ENCODE measurements around the gene MT1HL1. TPM values are rescaled to one million over a fixed set of nuclear protein-coding genes. Genes with fewer than 3 reads are reported as not detected.

The MT1HL1 gene
- total RNA-seq, 4 donors from 2014 or later, result not detected

GRCh38 chr1:237003516-237003915 is 725 bp downstream of the MT1HL1 start:
- Histone ChIP-seq H3K4me3 (no peak overlapping the region), H3K9me3 (no peaks in the 10 kb centered on the region), H3K36me3 (no peaks in the 10 kb centered on the region), H3K27ac (no peak overlapping the region), H3K27me3 (no peaks in the 10 kb centered on the region), H3K4me1 (no peaks in the 10 kb centered on the region)
- no peak for DNase-seq (ENCODE audit: low spot score in 2 of 2)
- no peak for TF ChIP-seq POLR2A (IDR thresholded peaks at IDR 0.05)
- no peak for TF ChIP-seq POLR2AphosphoS5 (IDR thresholded peaks at IDR 0.05)
- TF ChIP-seq CTCF (IDR thresholded peaks at IDR 0.05), result no peak
- TF ChIP-seq EP300 (IDR thresholded peaks at IDR 0.05), result no peak
- 75% methylated on average over 8 of the region's 8 CpGs for WGBS

DNA sequence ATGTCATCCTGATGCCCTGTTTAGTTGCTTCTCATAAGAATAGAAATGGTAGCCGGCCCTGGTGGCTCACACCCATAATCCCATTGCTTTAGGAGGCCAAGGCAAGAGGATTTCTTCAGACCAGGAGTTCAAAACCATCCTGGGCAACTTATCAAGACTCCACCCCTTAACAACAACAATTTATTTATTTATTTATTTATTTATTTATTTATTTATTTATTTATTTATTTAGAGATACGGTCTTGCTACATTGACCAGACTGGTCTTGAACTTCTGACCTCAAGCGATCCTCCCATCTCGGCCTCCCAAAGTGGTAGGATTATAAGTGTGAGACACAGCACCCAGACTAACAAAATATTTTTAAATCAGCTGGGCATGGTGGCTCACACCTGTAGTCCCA is 4.0 kb downstream of the MT1HL1 start:
- 89% methylated on average over 4 of the region's 4 CpGs for WGBS

DNA sequence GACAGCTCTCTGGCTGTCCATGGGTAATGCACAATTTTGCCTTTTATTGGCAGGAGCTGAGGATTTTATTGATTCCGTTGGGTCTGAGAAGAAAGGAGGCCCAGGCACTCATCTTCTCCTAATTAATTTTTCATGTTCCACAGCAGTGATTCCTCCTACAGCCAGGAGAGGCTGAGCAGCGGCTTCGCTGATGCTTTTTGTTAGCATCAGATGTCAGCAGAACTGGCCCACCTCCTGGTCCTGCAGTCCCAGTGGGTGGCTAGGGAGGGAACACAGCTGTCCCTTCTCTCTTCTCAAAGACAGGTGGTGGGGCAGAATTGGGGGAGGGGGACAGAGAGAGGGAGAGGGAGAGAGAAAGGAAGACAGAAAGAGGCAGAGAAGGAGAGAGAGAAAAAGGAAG is 5.7 kb downstream of the MT1HL1 start:
- Histone ChIP-seq H3K27me3 (no peaks in the 10 kb centered on the region), H3K4me3 (no peak overlapping the region), H3K27ac (no peak overlapping the region), H3K9me3 (no peaks in the 10 kb centered on the region), H3K36me3 (no peaks in the 10 kb centered on the region), H3K4me1 (no peaks in the 10 kb centered on the region)
- 46% methylated on average over 3 of the region's 3 CpGs for WGBS
- TF ChIP-seq EP300 (IDR thresholded peaks at IDR 0.05), result no peak
- no peak for TF ChIP-seq POLR2A (IDR thresholded peaks at IDR 0.05)
- TF ChIP-seq POLR2AphosphoS5 (IDR thresholded peaks at IDR 0.05), result no peak
- TF ChIP-seq CTCF (IDR thresholded peaks at IDR 0.05), result no peak
- DNase-seq (ENCODE audit: low spot score in 2 of 2), result no peak

More for the DNA sequence above, 4.0 kb downstream of the MT1HL1 start:
- H3K4me1 ChIP-seq, result no peaks in the 10 kb centered on the region
- no peak overlapping the region for H3K27ac ChIP-seq
- H3K9me3 ChIP-seq, result no peaks in the 10 kb centered on the region
- H3K4me3 ChIP-seq, result no peak overlapping the region
- no peaks in the 10 kb centered on the region for H3K27me3 ChIP-seq
- DNase-seq (ENCODE audit: low spot score in 2 of 2), result no peak
- TF ChIP-seq EP300 (IDR thresholded peaks at IDR 0.05) (no peak), POLR2A (IDR thresholded peaks at IDR 0.05) (no peak), POLR2AphosphoS5 (IDR thresholded peaks at IDR 0.05) (no peak), CTCF (IDR thresholded peaks at IDR 0.05) (no peak)
- no peaks in the 10 kb centered on the region for H3K36me3 ChIP-seq

GRCh38 chr1:236997882-236998281 is 6.4 kb downstream of the MT1HL1 start:
- H3K4me3 ChIP-seq, result no peak overlapping the region
- DNase-seq (ENCODE audit: low spot score in 2 of 2), result no peak
- 72% methylated on average over 12 of the region's 12 CpGs for WGBS
- H3K9me3 ChIP-seq, result peaks cover 2% of the 10 kb centered on the region
- no peaks in the 10 kb centered on the region for H3K36me3 ChIP-seq
- H3K27me3 ChIP-seq, result no peaks in the 10 kb centered on the region
- TF ChIP-seq EP300 (IDR thresholded peaks at IDR 0.05) (no peak), POLR2A (IDR thresholded peaks at IDR 0.05) (no peak), CTCF (IDR thresholded peaks at IDR 0.05) (no peak), POLR2AphosphoS5 (IDR thresholded peaks at IDR 0.05) (no peak)
- H3K4me1 ChIP-seq, result no peaks in the 10 kb centered on the region
- no peak overlapping the region for H3K27ac ChIP-seq

DNA sequence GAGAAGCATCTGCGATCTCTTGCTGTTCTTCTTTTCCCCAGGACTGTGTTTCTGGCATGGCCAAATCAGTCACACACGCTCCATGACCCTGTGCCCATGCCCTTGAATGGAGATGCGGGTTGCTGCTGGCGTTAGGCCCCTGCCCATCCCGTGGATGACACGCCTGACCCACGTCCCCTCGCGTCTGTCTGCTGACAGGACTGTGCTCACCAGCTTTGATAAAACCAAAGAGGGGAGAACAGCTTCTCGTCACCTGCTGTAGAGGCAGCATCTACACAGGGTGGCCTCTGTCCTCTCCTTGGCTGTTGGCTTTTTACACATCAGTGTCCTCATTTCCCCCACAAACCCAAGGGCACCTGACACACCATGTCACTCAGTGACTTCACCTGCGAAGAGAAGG is 6.9 kb downstream of the MT1HL1 start:
- H3K36me3 ChIP-seq, result no peaks in the 10 kb centered on the region
- H3K9me3 ChIP-seq, result peaks cover 3% of the 10 kb centered on the region
- no peaks in the 10 kb centered on the region for H3K4me1 ChIP-seq
- no peak for DNase-seq (ENCODE audit: low spot score in 2 of 2)
- TF ChIP-seq CTCF (IDR thresholded peaks at IDR 0.05), result no peak
- no peaks in the 10 kb centered on the region for H3K27me3 ChIP-seq
- WGBS, result 89% methylated on average over 9 of the region's 11 CpGs
- H3K27ac ChIP-seq, result no peak overlapping the region
- H3K4me3 ChIP-seq, result no peak overlapping the region

Data from suprapubic skin (tissue), 4 donors.